Aorta (tissue), 5 donors: ENCODE results near the gene KANSL1. TPM values are rescaled to one million over a fixed set of nuclear protein-coding genes. Genes with fewer than 3 reads are reported as not detected.
"Not testable (repeated sequence)": the region's sequence is repeated elsewhere in the genome, so short reads cannot be mapped to it uniquely, and the experiment has no call there.

Experiments used
- ATAC-seq: fragments of 200-7000 bp; cut with Tn5 transposase; one replicate; pipeline ENCODE4 v1.9.1; 2022; ENCODE audit warnings: moderate library complexity; ENCODE audit not compliant: low FRiP score
- DNase-seq, 2 donors: peaks; one replicate each; pipeline ENCODE4 v3.0.0-alpha.2; 2020
- H3K27ac ChIP-seq, 2 donors: one replicate each; pipeline ENCODE4 v1.5.1; 2013; ENCODE audit warnings: low read length in 2 of 2, mild to moderate bottlenecking in 2 of 2, moderate library complexity in 2 of 2, control low read depth in 1 of 2, inconsistent platforms in 1 of 2, low read depth in 1 of 2
- H3K27me3 ChIP-seq, 2 donors: one replicate each; pipeline ENCODE4 v1.6.1; 2013; ENCODE audit warnings: control low read depth in 1 of 2, low read length in 1 of 2, mild to moderate bottlenecking in 1 of 2, moderate library complexity in 1 of 2; ENCODE audit not compliant: insufficient read depth in 2 of 2, control insufficient read depth in 1 of 2
- H3K36me3 ChIP-seq, 2 donors: one replicate each; pipeline ENCODE4 v1.6.1; 2013; ENCODE audit warnings: control low read depth in 1 of 2, low read length in 1 of 2, mild to moderate bottlenecking in 1 of 2; ENCODE audit not compliant: insufficient read depth in 2 of 2, control insufficient read depth in 1 of 2
- H3K4me1 ChIP-seq, 2 donors: one replicate each; pipeline ENCODE4 v1.6.1; 2013; ENCODE audit warnings: low read length in 2 of 2, control low read depth in 1 of 2, mild to moderate bottlenecking in 1 of 2, moderate library complexity in 1 of 2; ENCODE audit not compliant: insufficient read depth in 2 of 2, control insufficient read depth in 1 of 2
- H3K4me3 ChIP-seq, 2 donors: one replicate each; pipeline ENCODE4 v1.5.1; 2013; ENCODE audit warnings: low read length in 2 of 2, control low read depth in 1 of 2, mild to moderate bottlenecking in 1 of 2
- H3K9me3 ChIP-seq: one replicate; pipeline ENCODE4 v1.6.1; 2013; ENCODE audit warnings: mild to moderate bottlenecking, low read length; ENCODE audit not compliant: control insufficient read depth
- WGBS, 2 donors: extraction: QIAGEN DNeasy Blood & Tissue Kit; methylation state at CpG; one replicate each; pipeline ENCODE4 v1.1.7; 2013; 5-methylcytosine and 5-hydroxymethylcytosine counted together
- intact Hi-C, 2 donors: fragments of 100-400 bp; cut with DNase I; formaldehyde crosslinking; loops; one replicate each; pipeline versions ENCODE4 v1.14.2 to v1.15.0; 2022
- long read RNA-seq, 2 donors: library from polyadenylated mRNA; unstranded; transcript quantifications; one replicate each; pipeline ENCODE4 v2.0.0, GENCODE V29; 2020 to 2021
- polyA plus RNA-seq, 2 donors: library from polyadenylated mRNA; stranded (reverse); fragments of 200-250 nt; gene quantifications; one replicate each; pipeline ENCODE4 v1.2.3, GENCODE V29; 2013
- total RNA-seq, 2 donors: library from RNA; stranded (reverse); fragmentation: NEBNext Ultra II Directional; extraction: Animal tissue kit (Norgen Biotek cat#: 25700); gene quantifications; one replicate each; pipeline ENCODE4 v1.2.1, GENCODE V29; 2021
- donor health status: healthy with polysubstance abuse.
- donor health status: Bipolar disorder and iron deficiency.
- donor health status: DM: no; HTN: no; CAD: no.
- donor health status: DM: no; HTN: no; CAD: no.
- donor health status: DM: yes; HTN: yes; CAD: no.

Gene KANSL1
- total RNA-seq: 100 to 1,000 TPM in 1 of 2 donors, 10 to 100 TPM in 1; 94.1 to 109 TPM
- polyA plus RNA-seq: 10 to 100 TPM in 1 of 2 donors, 1 to 10 TPM in 1; 6.5 to 18.7 TPM
- long read RNA-seq, donor 1, partial matches to known transcripts: 15 of 40 reads
- long read RNA-seq, donor 1, other reads (novel, unspliced or antisense): 20 of 40 reads
- long read RNA-seq, donor 2, full-length matches to known transcripts: 5 of 34 reads
- long read RNA-seq, donor 2, partial matches to known transcripts: 8 of 34 reads
- long read RNA-seq, donor 2, other reads (novel, unspliced or antisense): 21 of 34 reads

- Histone ChIP-seq H3K36me3 (no peaks in the 10 kb centered on the region), H3K27me3 (no peaks in the 10 kb centered on the region), H3K4me1 (peaks cover 0 to 5% of the 10 kb centered on the region in 2 donors), H3K27ac (peak within 1 kb of the TSS; percentile 95 to 97), H3K9me3 (no peaks in the 10 kb centered on the region), H3K4me3 (peak within 1 kb of the TSS; percentile 100)
- 0% methylated on average over 38 to 72 of the region's 72 CpGs for WGBS, 2 donors
- intact Hi-C loops: loop anchor here (5.0 kb wide), 3 partner anchors 36 to 151 kb away; no protein-coding TSS in a partner anchor
- DNase-seq: peak; percentile 93 to 97
- peak; percentile 90 for ATAC-seq
Observed at GRCh38 chr17:46193151-46193625, at the start of gene KANSL1. TSS of gene KANSL1 (minus strand) at chr17:46193429. CDS start at chr17:46172143, 21,286 bp downstream.

GRCh38 chr17:46231359-46231758 is 38.1 kb upstream of the KANSL1 start:
- 57 to 81% methylated on average over 7 to 8 of the region's 8 CpGs for WGBS, 2 donors
- DNase-seq, intact Hi-C loops, H3K36me3 ChIP-seq, H3K27ac ChIP-seq, ATAC-seq, H3K4me1 ChIP-seq, H3K27me3 ChIP-seq, H3K4me3 ChIP-seq, H3K9me3 ChIP-seq: not testable (repeated sequence)

- H3K27me3 ChIP-seq, H3K9me3 ChIP-seq, H3K27ac ChIP-seq, intact Hi-C loops, H3K4me1 ChIP-seq, H3K36me3 ChIP-seq: not testable (repeated sequence)
- 0 to 1% methylated on average over 16 to 21 of the region's 22 CpGs for WGBS, 2 donors
- H3K4me3 ChIP-seq: peak overlapping the region; percentile 76 to 86
- peak; percentile 98 for ATAC-seq
- DNase-seq: peak; percentile 93 to 99
Observed at GRCh38 chr17:46225274-46225794, 32.1 kb upstream of the KANSL1 start.

- H3K4me3 ChIP-seq: peak overlapping the region; percentile 76 to 86
- H3K27me3 ChIP-seq, DNase-seq, intact Hi-C loops, H3K4me1 ChIP-seq, H3K9me3 ChIP-seq, H3K27ac ChIP-seq, H3K36me3 ChIP-seq: not testable (repeated sequence)
- 0 to 1% methylated on average over 23 to 46 of the region's 54 CpGs for WGBS, 2 donors
- ATAC-seq: peak; percentile 58
Observed at GRCh38 chr17:46224864-46225263, 31.6 kb upstream of the KANSL1 start.

- no CpG with 5 or more reads among the region's 2 CpGs for WGBS, 2 donors
- intact Hi-C loops, H3K27ac ChIP-seq, H3K4me3 ChIP-seq, H3K4me1 ChIP-seq, DNase-seq, H3K27me3 ChIP-seq, H3K36me3 ChIP-seq, ATAC-seq, H3K9me3 ChIP-seq: not testable (repeated sequence)
Observed at GRCh38 chr17:46223041-46223440, 29.8 kb upstream of the KANSL1 start.

GRCh38 chr17:46216682-46217081 is 23.5 kb upstream of the KANSL1 start:
- intact Hi-C loops: no loop called here

GRCh38 chr17:46212634-46213435 is 19.6 kb upstream of the KANSL1 start:
- DNase-seq: no peak
- intact Hi-C loops: loop anchor here (1.0 to 5.0 kb wide), 3 partner anchors 169 to 211 kb away; no protein-coding TSS in a partner anchor
- 25 to 30% methylated on average over 11 of the region's 11 CpGs for WGBS, 2 donors

More at GRCh38 chr17:46216682-46217081, 23.5 kb upstream of the KANSL1 start:
- 96 to 97% methylated on average over 3 of the region's 3 CpGs for WGBS, 2 donors
- H3K9me3 ChIP-seq: no peaks in the 10 kb centered on the region
- ATAC-seq (no peak), DNase-seq (no peak)
- H3K27me3 ChIP-seq: no peaks in the 10 kb centered on the region
- no peaks in the 10 kb centered on the region for H3K4me1 ChIP-seq
- no peak overlapping the region for H3K27ac ChIP-seq
- no peak overlapping the region for H3K4me3 ChIP-seq
- no peaks in the 10 kb centered on the region for H3K36me3 ChIP-seq

GRCh38 chr17:46208997-46209396 is 15.8 kb upstream of the KANSL1 start:
- ATAC-seq (no peak), DNase-seq (no peak)
- Histone ChIP-seq H3K27ac (no peak overlapping the region), H3K36me3 (peaks cover 0 to 2% of the 10 kb centered on the region in 2 donors), H3K27me3 (no peaks in the 10 kb centered on the region), H3K4me1 (no peaks in the 10 kb centered on the region), H3K9me3 (no peaks in the 10 kb centered on the region), H3K4me3 (no peak overlapping the region)
- intact Hi-C loops: no loop called here
- 92 to 94% methylated on average over 8 of the region's 8 CpGs for WGBS, 2 donors

More at GRCh38 chr17:46212634-46213435, 19.6 kb upstream of the KANSL1 start:
- peak; percentile 88 for ATAC-seq
- Histone ChIP-seq H3K4me1 (no peaks in the 10 kb centered on the region), H3K36me3 (no peaks in the 10 kb centered on the region), H3K9me3 (no peaks in the 10 kb centered on the region), H3K27me3 (no peaks in the 10 kb centered on the region), H3K27ac (no peak overlapping the region), H3K4me3 (no peak overlapping the region)
